Spleen (tissue), 11 donors: ENCODE data around the gene SIGLEC11. TPM values are rescaled to one million over a fixed set of nuclear protein-coding genes. Genes with fewer than 3 reads are reported as not detected.

ENCODE experiments used
- DNase-seq: peaks from one replicate; pipeline ENCODE4 v3.0.0-alpha.2; 2020
- H3K27ac ChIP-seq, 8 donors: fragments of 200-600 bp; sonication (generic) in 7 of 8; 1 replicate in 4 of 8; 2 replicates in 4 of 8; pipeline versions ENCODE4 v1.5.0 to v1.8.0; 2016 to 2021; ENCODE audit warnings: inconsistent platforms in 4 of 8, mild to moderate bottlenecking in 4 of 8, moderate library complexity in 1 of 8
- H3K27me3 ChIP-seq, 7 donors: fragments of 200-600 bp; sonication (generic) in 6 of 7; replicated peaks in 1 of 7; 1 replicate in 4 of 7; 2 replicates in 3 of 7; pipeline versions ENCODE4 v1.5.0 to v1.8.0; 2016 to 2021; ENCODE audit warnings: inconsistent platforms in 3 of 7, mild to moderate bottlenecking in 1 of 7
- H3K36me3 ChIP-seq, 6 donors: fragments of 200-600 bp; sonication (generic) in 5 of 6; 1 replicate in 4 of 6; 2 replicates in 2 of 6; pipeline versions ENCODE4 v1.5.0 to v1.8.0; 2016 to 2021; ENCODE audit warnings: inconsistent platforms in 2 of 6
- H3K4me1 ChIP-seq, 6 donors: fragments of 200-600 bp; sonication (generic) in 5 of 6; 1 replicate in 3 of 6; 2 replicates in 3 of 6; pipeline versions ENCODE4 v1.5.0 to v1.8.0; 2016 to 2021; ENCODE audit warnings: inconsistent platforms in 3 of 6
- H3K4me3 ChIP-seq, 8 donors: fragments of 200-600 bp; sonication (generic) in 7 of 8; 1 replicate in 4 of 8; 2 replicates in 4 of 8; pipeline versions ENCODE4 v1.5.0 to v1.8.0; 2016 to 2021; ENCODE audit warnings: inconsistent platforms in 4 of 8, mild to moderate bottlenecking in 4 of 8, moderate library complexity in 2 of 8
- H3K9me3 ChIP-seq, 8 donors: fragments of 200-600 bp; sonication (generic) in 7 of 8; 1 replicate in 4 of 8; 2 replicates in 4 of 8; pipeline versions ENCODE4 v1.5.0 to v1.8.0; 2016 to 2021; ENCODE audit warnings: inconsistent platforms in 4 of 8
- POLR2A ChIP-seq, 3 donors: fragments of 450-650 bp; IDR thresholded peaks; one replicate each; pipeline ENCODE4 v1.5.1; 2017; ENCODE audit warnings: antibody characterized with exemption in 3 of 3, mild to moderate bottlenecking in 1 of 3
- POLR2AphosphoS5 ChIP-seq, 3 donors: sonication (generic); formaldehyde crosslinking; IDR thresholded peaks; one replicate each; pipeline ENCODE4 v1.5.1; 2017; ENCODE audit warnings: antibody characterized with exemption in 3 of 3
- WGBS, 5 donors: extraction: QIAGEN DNeasy Blood & Tissue Kit in 3 of 5; methylation state at CpG; one replicate each; pipeline versions ENCODE4 v1.1.5 to v1.1.7; 2013 to 2018; 5-methylcytosine and 5-hydroxymethylcytosine counted together
- intact Hi-C: fragments of 100-400 bp; cut with DNase I; formaldehyde crosslinking; loops from one replicate; pipeline ENCODE4 v1.15.0; 2023; ENCODE audit warnings: low total_unique reads
- polyA plus RNA-seq, 3 donors: library from polyadenylated mRNA; stranded (reverse); fragments of 200-250 nt; gene quantifications; one replicate each; pipeline ENCODE4 v1.2.1, GENCODE V29; 2013
- total RNA-seq, 7 donors: library from RNA; depleted of rRNA in 3 of 7; stranded (reverse); fragments of >200 nt in 3 of 7; fragmentation: NEBNext Ultra II Directional in 4 of 7; extraction: Animal tissue kit (Norgen Biotek cat#: 25700) in 4 of 7; gene quantifications; one replicate each; pipeline versions ENCODE4 v1.1.0 to v1.2.1, GENCODE V29; 2016 to 2021
- TF ChIP-seq, protein P1 (sequence below), 11 experiments: fragments of 200-600 bp in 7 of 11; fragments of 450-650 bp in 4 of 11; sonication (generic) in 4 of 11; IDR thresholded peaks in 8 of 11; conservative IDR thresholded peaks in 3 of 11; 1 replicate in 7 of 11; 2 replicates in 4 of 11; pipeline versions ENCODE4 v1.4.0 to v1.8.0; 2016 to 2021; ENCODE audit warnings: antibody characterized with exemption in 11 of 11, inconsistent platforms in 4 of 11, mild to moderate bottlenecking in 1 of 11
- donor health status: healthy with polysubstance abuse.
- donor health status: DM: no; HTN: no; CAD: no; lungs with moderate emphysema.
- donor health status: DM: no; HTN: no; CAD: no.
- donor health status: Bipolar disorder and iron deficiency.
- donor health status: healthy.
- donor health status: DM: no; HTN: no; CAD: no.
- donor health status: DM: yes; HTN: yes; CAD: no.

SIGLEC11 gene
- total and polyA plus RNA-seq, 10 donors: 2.2 to 97.5 (median 40.1) TPM

DNA sequence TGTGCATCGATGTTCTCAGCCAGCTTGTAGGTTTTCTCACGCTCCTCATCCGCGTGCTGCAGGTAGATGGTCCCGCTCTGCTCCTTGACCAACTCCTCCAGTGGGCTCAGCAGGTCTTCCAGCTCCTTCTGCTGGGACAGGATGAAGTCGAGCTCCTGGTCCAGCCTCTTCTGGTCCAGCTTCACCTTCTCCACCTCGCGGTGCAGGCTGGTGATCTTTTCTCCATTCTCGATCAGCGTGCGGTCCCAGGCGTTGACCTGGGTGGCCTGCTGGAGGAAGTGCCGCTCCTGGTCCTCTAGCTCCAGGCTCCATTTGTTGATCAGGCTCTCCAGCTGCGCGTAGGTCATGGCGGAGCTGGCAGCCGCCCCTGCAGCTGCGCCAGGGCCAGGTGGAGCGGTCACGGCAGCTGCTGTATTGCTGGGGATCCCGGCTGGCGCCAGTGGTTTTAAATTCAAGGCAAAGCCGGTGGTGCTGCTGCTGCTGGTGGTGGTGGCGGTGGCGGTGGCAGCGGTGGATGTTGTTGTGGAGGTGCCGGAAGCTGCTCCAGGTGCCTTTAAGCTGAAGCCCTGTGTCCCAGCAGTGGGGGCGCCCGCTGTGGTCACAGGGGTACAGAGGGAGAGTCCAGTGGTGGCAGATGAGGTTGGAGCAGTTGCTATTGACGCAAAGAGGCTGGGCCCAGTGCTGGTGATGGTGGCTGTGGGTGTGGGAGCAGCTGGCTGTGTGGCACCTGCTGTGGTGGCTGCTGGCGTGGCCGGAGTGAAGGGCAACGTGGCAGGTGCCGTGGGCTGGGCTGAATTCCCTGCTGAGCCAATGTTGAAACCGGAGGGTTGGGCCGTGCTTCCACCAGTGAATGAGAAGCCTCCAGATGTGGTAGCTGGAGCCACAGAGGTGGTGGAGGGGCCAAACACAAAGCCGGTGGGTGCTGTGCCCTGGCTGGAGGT lies 52.2 kb downstream of the SIGLEC11 start:
- DNase-seq: no peak

GRCh38 chr19:49907745-49908446 lies 53.1 kb downstream of the SIGLEC11 start:
- DNase-seq: no peak
- intact Hi-C loops: no loop called here
- Histone ChIP-seq H3K4me3 (no peak overlapping the region), H3K4me1 (peaks cover 16 to 76% (median 49%) of the 10 kb centered on the region in 6 donors), H3K27me3 (no peaks in the 10 kb centered on the region), H3K27ac (peak overlapping the region in 2 of 8 donors; percentile 11 to 53), H3K36me3 (peaks cover 0 to 67% (median 21%) of the 10 kb centered on the region in 6 donors), H3K9me3 (no peaks in the 10 kb centered on the region)
- WGBS, 5 donors: 84 to 92% (median 90%) methylated on average over 17 to 23 of the region's 23 CpGs
- TF ChIP-seq, protein P1, sequence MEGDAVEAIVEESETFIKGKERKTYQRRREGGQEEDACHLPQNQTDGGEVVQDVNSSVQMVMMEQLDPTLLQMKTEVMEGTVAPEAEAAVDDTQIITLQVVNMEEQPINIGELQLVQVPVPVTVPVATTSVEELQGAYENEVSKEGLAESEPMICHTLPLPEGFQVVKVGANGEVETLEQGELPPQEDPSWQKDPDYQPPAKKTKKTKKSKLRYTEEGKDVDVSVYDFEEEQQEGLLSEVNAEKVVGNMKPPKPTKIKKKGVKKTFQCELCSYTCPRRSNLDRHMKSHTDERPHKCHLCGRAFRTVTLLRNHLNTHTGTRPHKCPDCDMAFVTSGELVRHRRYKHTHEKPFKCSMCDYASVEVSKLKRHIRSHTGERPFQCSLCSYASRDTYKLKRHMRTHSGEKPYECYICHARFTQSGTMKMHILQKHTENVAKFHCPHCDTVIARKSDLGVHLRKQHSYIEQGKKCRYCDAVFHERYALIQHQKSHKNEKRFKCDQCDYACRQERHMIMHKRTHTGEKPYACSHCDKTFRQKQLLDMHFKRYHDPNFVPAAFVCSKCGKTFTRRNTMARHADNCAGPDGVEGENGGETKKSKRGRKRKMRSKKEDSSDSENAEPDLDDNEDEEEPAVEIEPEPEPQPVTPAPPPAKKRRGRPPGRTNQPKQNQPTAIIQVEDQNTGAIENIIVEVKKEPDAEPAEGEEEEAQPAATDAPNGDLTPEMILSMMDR (IDR thresholded peaks at IDR 0.05 in 8 of 11, conservative IDR thresholded peaks at IDR 0.05 in 3 of 11): no peak
- no peak for TF ChIP-seq POLR2A (IDR thresholded peaks at IDR 0.05)
- TF ChIP-seq POLR2AphosphoS5 (IDR thresholded peaks at IDR 0.05): peak; percentile 23 to 43 (median 24)

More for the DNA sequence above, 52.2 kb downstream of the SIGLEC11 start:
- intact Hi-C loops: no loop called here
- Histone ChIP-seq H3K36me3 (peaks cover 0 to 75% (median 29%) of the 10 kb centered on the region in 6 donors), H3K27me3 (no peaks in the 10 kb centered on the region), H3K27ac (peak overlapping the region in 1 of 8 donors; percentile 53), H3K4me1 (peaks cover 20 to 85% (median 52%) of the 10 kb centered on the region in 6 donors), H3K9me3 (no peaks in the 10 kb centered on the region), H3K4me3 (no peak overlapping the region)
- WGBS, 5 donors: 94 to 99% (median 96%) methylated on average over 37 of the region's 37 CpGs
- TF ChIP-seq, protein P1 (IDR thresholded peaks at IDR 0.05 in 8 of 11, conservative IDR thresholded peaks at IDR 0.05 in 3 of 11): no peak
- TF ChIP-seq POLR2AphosphoS5 (IDR thresholded peaks at IDR 0.05): peak in 1 of 3 donors; percentile 42

DNA sequence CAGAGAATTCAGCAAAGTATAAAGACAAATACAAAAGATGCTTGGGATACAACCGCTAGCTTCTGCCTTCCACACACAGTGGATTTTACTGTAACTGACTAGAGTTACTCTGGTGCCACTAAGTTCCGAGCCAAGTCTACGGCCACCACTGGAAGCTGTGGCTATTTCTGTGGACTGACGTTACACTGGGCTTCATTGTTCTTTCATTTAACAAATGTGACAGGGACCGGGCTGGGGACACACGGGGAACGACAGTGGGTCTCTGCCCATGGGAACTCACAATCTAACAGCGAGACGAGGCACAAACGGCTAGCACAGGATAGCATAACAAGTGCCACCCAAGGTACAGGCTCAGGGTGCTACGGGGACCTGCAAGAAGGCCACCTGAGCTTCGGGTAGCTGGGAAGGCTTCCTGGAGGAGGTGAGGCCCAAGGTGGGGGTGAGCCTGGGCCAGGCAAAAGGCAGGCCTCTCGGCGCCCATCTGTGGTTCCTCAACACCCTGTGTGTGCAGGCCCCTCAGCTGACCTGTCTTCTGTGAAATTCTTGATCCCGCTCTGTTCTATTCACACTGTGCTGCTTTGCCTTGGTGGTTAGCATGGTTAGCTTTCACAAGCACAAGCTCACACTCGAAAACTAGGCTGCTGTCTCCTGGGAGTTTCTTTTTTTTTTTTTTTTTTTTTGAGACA lies 54.0 kb downstream of the SIGLEC11 start:
- WGBS, 5 donors: 85 to 91% (median 89%) methylated on average over 16 of the region's 16 CpGs
- TF ChIP-seq POLR2AphosphoS5 (IDR thresholded peaks at IDR 0.05): peak in 1 of 3 donors; percentile 5
- TF ChIP-seq, protein P1 (IDR thresholded peaks at IDR 0.05 in 8 of 11, conservative IDR thresholded peaks at IDR 0.05 in 3 of 11): no peak
- peaks cover 0 to 58% (median 20%) of the 10 kb centered on the region in 6 donors for H3K36me3 ChIP-seq

More for the DNA sequence above, 54.0 kb downstream of the SIGLEC11 start:
- H3K27me3 ChIP-seq: no peaks in the 10 kb centered on the region
- no peaks in the 10 kb centered on the region for H3K9me3 ChIP-seq
- peaks cover 12 to 68% (median 41%) of the 10 kb centered on the region in 6 donors for H3K4me1 ChIP-seq
- intact Hi-C loops: no loop called here
- DNase-seq: no peak
- H3K27ac ChIP-seq: peak overlapping the region in 1 of 8 donors; percentile 46
- H3K4me3 ChIP-seq: no peak overlapping the region
